GM19099 (cell line): Measurements from ENCODE around the gene RERGL.

Source experiments
- POLR2A ChIP-seq: IDR thresholded peaks from 3 replicates; pipeline ENCODE4 v1.6.1; 2011; ENCODE audit warnings: low read depth; ENCODE audit not compliant: insufficient read length; ENCODE audit errors: extremely low read depth

The RERGL gene, protein sequence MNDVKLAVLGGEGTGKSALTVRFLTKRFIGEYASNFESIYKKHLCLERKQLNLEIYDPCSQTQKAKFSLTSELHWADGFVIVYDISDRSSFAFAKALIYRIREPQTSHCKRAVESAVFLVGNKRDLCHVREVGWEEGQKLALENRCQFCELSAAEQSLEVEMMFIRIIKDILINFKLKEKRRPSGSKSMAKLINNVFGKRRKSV

DNA sequence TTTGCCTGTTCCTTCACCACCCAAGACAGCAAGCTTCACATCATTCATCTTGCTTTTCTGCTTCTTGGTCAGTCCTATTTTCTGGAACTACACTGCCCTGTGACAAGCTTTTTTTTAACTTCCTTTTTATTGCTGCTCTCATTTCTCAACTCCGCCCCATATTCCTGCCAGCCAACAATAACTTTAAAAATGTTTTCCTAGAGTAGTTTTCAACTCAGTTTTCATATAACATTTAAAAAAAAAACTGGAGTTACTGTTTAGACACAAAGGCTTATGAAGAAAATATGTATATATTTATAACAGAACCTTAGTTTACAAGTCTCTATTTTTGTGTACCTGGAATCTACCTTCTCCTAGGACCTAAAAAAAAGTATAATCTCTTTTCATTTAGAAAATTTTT, at the start of gene RERGL:
Gene RERGL, minus strand, starts transcription at position 101 of the 400 bp plus-strand sequence. Its CDS starts 53 bp downstream, at position 48.
- TF ChIP-seq POLR2A, result no peak

DNA sequence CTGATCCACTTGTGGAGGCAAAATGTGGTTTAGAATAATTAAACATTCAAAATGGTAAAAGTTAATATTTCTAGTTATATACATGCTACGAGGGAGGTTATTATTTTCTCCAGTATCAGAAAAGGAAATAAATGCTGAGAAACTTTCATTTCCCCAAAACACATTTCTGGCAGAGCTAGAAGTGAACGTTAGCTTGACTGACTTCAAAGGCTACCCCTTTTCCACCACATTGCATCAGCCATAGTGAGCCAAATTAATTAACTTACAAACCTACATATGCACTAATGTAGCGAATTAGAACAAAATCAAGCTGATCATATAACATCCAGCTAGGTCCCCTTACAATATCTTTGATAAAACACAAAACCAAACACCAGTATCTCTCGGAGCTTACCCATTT, 49.3 kb upstream of the RERGL start:
- TF ChIP-seq POLR2A, result no peak

DNA sequence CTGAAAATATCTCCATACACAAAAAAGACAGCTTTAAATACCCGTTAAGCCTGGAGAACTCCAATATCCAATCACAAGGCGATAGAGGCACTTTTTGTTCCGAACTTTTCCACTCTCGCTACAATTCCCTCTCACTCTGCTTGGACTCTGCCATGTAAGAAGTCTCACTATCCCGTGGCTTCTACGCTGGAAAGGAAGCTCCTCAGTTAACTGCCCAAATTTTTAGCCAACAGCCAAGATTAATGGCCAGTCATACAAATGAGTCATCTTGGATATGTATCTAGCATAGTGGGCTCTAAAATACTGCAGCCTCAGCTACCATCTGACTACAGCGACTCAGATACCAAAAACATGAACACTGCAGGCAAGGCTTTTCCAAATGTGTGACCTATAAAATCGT, 45.5 kb upstream of the RERGL start:
- TF ChIP-seq POLR2A, result no peak

DNA sequence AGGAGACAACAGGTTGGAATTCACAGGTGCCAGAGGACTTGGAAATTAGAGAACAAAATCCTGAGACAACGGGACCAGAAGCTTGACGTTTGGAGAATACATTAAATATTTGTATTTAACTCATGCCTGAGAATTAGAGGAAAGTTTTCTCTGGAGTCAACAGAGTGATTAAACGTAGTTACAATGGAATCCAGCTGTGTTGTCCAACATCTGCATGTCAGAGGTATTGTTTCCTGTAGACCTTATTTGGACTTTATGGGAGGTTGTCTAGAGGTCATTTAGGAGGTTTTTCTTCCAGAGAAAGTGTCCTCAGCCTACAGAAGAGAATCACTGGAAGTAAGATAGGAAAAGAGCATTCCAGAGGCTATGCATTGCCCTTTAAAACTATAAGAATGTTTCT, 45.1 kb upstream of the RERGL start:
- no peak for TF ChIP-seq POLR2A

DNA sequence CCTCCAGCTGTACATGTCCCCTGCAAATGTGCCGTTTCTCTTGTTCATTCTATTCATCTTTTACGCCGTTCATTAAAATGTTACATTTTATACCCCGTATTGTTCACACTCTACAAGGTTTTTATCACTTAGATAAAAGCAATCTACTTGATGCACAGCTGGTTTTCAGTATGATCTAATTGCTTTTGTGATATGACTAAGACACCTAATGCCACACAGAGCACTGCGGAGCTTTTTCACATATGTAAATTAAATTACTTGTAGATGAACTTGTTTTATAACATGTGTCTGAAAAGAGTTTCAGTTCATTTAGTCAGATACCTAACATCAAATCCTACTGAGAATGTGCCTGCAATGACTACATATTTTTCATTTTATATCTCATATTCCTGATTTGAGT, 40.9 kb upstream of the RERGL start:
- TF ChIP-seq POLR2A, result no peak

DNA sequence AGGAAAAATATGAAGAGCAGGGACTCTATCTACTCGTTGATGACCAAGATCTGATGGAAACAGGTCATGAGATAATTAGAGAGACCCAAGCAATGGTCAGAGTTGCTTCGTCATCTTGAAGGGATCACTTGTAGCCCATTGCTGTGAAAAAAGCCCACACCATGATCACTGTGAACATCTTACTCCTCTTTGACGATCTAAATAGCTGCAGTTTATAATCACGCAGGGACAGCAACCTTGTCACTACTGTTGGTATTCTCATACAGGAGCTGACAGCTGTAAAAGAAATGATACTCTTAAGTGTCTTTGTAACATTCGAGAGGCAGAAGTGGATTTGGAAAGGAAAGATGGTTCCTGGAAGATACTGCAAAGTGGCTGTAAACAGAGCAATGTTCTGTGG, 33.7 kb upstream of the RERGL start:
- no peak for TF ChIP-seq POLR2A

DNA sequence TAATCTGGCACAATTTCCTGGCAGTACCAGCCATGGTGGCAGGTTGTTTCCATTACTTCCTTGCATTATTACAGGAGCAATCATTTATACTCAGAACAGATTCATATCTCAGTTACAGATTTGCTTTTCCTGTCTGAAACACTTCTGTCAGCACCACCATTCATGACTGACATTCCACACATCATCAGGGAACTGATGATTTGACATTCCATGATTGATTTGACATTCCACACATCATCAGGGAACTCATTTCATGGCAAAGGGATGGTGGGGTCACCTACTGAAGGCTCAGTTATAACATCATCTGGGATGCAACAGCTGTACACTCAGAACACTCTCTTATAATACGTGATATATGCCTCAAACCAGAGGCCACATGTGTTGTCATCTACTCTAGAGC, 30.9 kb upstream of the RERGL start:
- no peak for TF ChIP-seq POLR2A

DNA sequence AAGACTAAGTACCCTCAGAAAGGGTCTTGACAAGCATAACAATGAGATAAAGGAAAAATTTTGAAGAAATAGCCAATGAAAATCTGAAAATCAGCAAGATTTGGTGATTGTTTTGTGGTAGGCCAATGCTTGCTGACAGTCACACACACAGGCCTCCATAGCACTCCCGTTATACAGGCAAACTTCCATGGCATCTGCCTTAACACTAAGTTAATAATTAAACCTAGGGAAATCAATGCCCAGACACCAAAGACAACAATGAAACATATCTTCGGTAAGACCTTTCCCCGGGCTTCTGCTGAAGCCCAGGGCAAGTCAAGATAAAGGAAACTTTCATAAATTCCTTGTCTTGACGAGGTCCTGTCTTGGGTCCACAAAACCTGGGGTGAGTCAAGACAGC, 18.6 kb upstream of the RERGL start:
- no peak for TF ChIP-seq POLR2A

DNA sequence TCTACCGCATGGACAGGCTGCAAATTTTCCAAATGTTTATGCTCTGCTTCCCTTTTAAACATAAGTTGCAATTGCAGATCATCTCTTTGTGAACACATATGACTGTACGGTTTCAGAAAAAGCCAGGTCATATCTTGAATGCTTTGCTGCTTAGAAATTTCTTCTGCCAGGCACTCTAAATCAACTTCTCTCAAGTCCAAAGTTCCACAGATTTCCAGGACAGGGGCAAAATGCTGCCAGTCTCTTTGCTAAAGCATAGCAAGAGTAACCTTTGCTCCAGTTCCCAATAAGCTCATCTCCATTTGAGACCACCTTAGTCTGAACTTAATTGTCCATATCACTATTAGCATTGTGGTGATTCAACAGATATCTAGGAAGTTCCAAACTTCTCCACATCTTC, 13.6 kb upstream of the RERGL start:
- TF ChIP-seq POLR2A, result no peak

DNA sequence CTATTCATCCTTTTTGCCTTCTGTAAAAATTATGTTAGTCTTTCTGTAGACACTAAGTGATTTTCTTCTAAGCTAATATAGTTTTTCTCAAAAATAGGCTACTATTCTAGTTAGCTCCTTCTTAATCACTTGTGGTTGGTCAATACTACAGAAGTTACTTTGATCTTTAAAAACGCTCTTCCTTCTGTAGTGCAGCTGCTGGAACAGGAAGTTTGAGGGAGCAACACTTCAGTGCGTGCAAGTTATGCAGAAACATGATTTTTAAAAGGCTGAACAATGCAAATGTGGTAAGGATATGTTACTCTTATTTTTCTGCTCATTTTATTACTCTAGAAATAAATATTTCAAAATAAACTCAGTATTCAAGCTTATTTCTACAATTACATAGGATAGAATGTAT, 11.1 kb upstream of the RERGL start:
- no peak for TF ChIP-seq POLR2A

DNA sequence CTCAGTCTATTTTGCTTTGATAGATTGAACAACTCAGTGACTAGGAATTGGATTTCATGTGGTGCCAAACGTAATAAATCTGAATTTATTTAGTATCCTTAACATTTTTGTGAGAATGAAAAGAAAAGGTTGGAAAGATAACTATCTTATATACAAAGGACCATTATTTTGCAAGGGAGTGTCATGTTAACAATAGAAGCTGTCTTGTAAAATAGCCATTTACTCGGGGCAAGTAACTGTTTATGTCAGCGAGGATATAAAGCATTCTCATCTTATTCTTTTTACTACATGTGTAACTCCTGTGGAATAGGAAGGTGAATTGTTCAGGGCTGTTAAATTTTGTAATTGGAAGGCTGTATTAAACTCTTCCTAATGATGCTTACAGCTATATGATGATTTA, 5.9 kb downstream of the RERGL start:
- TF ChIP-seq POLR2A, result no peak

DNA sequence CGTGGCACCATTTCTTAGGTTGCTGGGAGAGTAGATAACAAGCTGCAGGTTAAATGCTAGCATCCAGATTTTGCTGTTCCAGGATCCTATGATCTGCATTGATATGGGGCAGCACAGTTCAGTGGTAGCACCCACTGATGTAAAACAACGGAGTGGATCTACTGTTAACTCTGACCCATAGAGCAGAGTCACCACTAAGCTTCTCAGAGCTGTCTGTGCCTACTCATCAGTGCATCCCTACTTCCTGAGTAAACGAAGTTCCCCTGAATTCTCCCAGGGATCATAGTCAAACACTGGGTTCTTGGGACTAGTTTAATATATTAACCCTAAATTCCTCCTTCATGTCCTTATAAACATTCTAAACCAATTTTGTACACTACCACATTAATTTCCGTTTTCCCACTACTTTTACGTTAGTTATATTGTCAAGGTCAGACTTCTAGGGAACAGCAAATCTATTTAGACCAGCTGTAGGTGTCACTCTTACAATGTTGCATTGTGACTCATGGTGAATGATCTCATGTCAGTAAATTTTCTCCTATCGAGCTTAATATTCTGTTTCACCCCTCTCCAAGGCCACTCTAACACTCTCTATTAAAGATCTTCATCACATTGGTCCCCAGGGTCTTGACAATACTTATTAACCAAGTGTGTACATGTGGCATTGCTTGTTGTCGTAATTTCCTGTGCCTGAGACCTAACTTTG, 10.3 kb downstream of the RERGL start:
- TF ChIP-seq POLR2A, result no peak

DNA sequence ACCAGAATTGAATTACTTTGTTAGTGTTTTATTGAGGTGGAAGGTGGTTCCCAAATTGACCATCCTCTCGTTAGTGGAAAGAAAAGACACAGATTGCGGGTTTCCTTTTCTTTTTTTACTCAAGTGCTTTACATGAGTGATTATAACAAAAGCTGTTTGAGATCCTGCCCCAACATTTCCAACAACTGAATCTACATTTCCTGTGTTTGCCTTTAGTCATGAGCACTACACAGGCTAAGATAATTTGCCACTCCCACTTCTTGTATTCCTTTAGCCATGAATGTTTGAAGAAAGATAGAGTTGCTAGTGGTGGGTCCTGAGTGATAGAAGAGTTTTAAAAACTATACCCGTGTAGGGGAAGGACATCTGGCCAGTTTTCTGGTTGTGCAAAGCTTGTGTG, 16.0 kb downstream of the RERGL start:
- no peak for TF ChIP-seq POLR2A

DNA sequence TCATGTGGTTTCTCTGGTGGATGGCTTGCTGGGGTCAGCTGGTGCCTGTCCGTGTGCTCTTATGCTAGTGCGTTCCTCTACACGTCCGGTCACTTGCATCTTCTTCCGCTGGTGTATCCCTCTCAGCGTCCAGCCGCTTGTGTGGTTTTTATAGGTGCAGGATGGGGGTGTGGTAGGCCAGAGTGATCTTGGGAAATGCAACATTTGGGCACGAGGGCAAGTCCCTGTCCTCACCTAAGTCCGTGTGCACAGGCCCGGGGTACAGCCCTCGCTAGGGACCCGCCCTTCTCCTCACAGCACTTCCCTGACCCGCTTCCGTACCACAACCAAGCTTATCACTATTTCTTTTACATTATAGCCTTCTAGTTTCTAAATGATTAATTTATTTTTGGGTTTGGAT, 17.3 kb downstream of the RERGL start:
- TF ChIP-seq POLR2A, result no peak

DNA sequence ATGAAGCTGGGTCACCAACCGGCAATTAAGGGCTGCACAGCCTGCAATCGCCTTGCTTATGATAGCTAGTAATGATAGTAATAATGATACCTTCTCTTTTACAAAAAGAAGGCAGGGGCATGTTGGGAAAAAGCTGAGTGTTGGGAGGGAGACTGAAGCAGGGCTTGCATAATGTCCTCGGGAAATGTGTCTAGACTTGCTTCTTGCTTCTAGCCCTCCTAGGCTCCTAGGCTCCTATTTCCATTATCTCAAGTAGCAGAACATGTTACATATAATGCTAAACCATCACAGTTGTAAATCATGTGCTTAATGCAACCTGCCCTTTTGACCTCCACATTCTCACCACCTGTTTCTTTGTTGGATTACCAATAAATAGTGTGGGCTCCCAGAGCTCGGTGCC, 18.7 kb downstream of the RERGL start:
- TF ChIP-seq POLR2A, result no peak

DNA sequence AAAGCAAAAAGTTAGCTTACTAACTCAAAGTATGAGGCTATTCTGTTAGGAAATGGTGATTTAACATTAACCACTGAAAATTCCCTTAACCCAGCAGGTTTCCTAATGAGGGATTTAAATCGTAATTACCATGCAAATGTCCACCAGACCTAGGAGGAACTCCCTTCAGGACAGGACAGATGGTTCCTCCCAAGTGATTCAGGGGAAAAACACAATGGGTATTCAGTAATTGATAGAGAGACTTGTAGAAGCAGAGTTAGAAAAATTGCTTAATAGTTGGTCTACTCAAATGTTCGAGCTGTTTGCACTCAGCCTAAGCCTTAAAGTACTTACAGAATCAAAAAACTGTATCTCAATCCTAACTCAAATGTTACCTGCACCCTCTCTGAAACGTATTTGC, 21.6 kb downstream of the RERGL start:
- TF ChIP-seq POLR2A, result no peak

DNA sequence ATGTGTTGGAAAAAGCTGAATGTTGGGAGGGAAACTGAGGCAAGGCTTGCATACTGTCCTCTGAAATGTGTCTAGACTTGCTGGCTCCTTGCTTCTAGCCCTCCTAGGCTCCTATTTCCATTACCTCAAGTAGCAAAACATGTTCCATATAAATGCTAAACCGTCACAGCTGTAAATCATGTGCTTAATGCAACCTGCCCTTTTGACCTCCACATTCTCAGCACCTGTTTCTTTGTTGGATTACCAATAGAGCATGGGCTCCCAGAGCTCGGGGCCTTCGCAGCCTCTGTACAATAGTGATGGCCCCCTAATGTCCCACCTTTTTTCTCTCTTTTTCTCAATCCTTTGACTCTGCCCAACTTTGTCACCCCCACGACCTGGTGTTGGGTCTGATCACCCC, 23.3 kb downstream of the RERGL start:
- no peak for TF ChIP-seq POLR2A
